SK-N-MC (cell line): ENCODE results near the gene POLG2.
"Not testable (repeated sequence)": the region's sequence is repeated elsewhere in the genome, so short reads cannot be mapped to it uniquely, and the experiment has no call there.

Experiments used
- DNase-seq: peaks from one replicate; pipeline ENCODE4 v3.0.0-alpha.2; 2011; ENCODE audit warnings: low read depth, low spot score
- H3K27ac ChIP-seq: fragments of 200-600 bp; sonication (generic); 2 replicates; pipeline ENCODE4 v1.5.1; 2016; ENCODE audit warnings: mixed run types
- H3K36me3 ChIP-seq: fragments of 200-600 bp; sonication (generic); 2 replicates; pipeline ENCODE4 v1.6.1; 2017; ENCODE audit warnings: antibody characterized with exemption, low read length, mixed read lengths; ENCODE audit not compliant: insufficient read depth
- H3K4me3 ChIP-seq: fragments of 200-600 bp; sonication (generic); 2 replicates; pipeline ENCODE4 v1.5.1; 2016
- H3K9ac ChIP-seq: fragments of 200-600 bp; sonication (generic); 2 replicates; pipeline ENCODE4 v1.8.0; 2017; ENCODE audit warnings: mixed run types, mixed read lengths; ENCODE audit not compliant: insufficient read length
- H3K9me3 ChIP-seq: fragments of 200-600 bp; sonication (generic); 2 replicates; pipeline ENCODE4 v1.6.1; 2017; ENCODE audit warnings: low read depth, mild to moderate bottlenecking, antibody characterized with exemption, low read length, moderate library complexity, mixed read lengths
- EZH2 ChIP-seq: fragments of 200-600 bp; sonication (generic); IDR thresholded peaks from one replicate; pipeline ENCODE4 v1.6.1; 2017; ENCODE audit warnings: antibody characterized with exemption
- FOXP2 ChIP-seq: optimal IDR thresholded peaks from 2 replicates; pipeline ENCODE3; 2011; ENCODE audit warnings: mild to moderate bottlenecking, moderate library complexity; ENCODE audit not compliant: insufficient read depth; ENCODE audit errors: extremely low read length, control extremely low read depth
- POLR2AphosphoS5 ChIP-seq: IDR thresholded peaks from 2 replicates; pipeline ENCODE4 v1.6.1; 2012; ENCODE audit warnings: mild to moderate bottlenecking, low read depth, low read length, borderline replicate concordance

POLG2 gene

GRCh38 chr17:64488301-64488700 lies 8.6 kb downstream of the POLG2 start:
- H3K36me3 ChIP-seq: peaks cover 68% of the 10 kb centered on the region

DNA sequence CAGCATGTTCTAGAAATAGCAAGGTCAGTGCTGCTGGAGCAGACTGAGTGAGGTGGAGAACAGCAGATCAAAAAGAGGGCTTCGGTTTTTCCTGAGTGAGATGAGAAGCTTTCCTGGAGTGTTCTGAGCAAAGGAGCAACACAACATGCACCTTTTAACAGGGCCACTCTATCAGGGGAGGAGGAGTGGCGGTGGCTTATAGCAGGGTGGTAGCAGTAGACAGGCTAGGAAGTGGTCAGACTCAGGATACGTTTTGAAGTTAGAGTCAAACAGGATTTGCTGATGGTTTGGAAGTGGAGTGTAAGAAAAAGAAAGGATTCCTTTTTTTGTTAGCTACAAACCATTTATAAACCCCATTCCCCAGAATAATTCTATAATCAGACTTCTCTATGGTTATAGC lies 12.5 kb downstream of the POLG2 start:
- no peak overlapping the region for H3K4me3 ChIP-seq
- no peak for DNase-seq
- no peak overlapping the region for H3K27ac ChIP-seq
- peaks cover 55% of the 10 kb centered on the region for H3K36me3 ChIP-seq
- H3K9ac ChIP-seq: no peak overlapping the region
- no peaks in the 10 kb centered on the region for H3K9me3 ChIP-seq
- TF ChIP-seq FOXP2 (no peak), EZH2 (no peak), POLR2AphosphoS5 (no peak)

More at GRCh38 chr17:64488301-64488700, 8.6 kb downstream of the POLG2 start:
- Histone ChIP-seq H3K9ac (no peak overlapping the region), H3K9me3 (no peaks in the 10 kb centered on the region), H3K4me3 (no peak overlapping the region), H3K27ac (no peak overlapping the region)
- no peak for DNase-seq
- TF ChIP-seq FOXP2 (no peak), EZH2 (no peak), POLR2AphosphoS5 (no peak)

DNA sequence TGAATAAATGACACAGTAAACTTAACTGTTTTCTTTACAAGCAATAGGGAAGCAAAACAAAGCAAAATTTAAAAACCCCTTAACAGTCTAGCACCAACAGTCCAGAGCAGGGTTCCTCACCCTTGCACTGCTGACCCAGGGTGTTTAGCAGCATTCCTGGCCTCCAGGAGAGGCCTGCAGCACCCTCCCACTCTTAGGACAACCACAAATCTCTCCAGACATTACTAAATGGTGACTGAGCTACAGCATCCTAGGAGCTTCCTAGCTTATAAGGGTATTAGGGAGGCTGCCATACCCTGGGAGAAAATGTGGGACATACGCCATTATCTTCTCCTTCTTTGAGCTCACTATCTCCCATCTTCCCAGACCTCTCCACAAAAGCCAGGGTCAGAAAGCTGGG lies 15.9 kb downstream of the POLG2 start:
- DNase-seq: no peak
- TF ChIP-seq EZH2 (no peak), FOXP2 (no peak), POLR2AphosphoS5 (no peak)
- peaks cover 60% of the 10 kb centered on the region for H3K36me3 ChIP-seq
- no peak overlapping the region for H3K4me3 ChIP-seq
- no peak overlapping the region for H3K27ac ChIP-seq
- no peak overlapping the region for H3K9ac ChIP-seq
- H3K9me3 ChIP-seq: no peaks in the 10 kb centered on the region

GRCh38 chr17:64477849-64478248 lies 19.0 kb downstream of the POLG2 start:
- Histone ChIP-seq H3K9ac (no peak overlapping the region), H3K9me3 (no peaks in the 10 kb centered on the region), H3K4me3 (no peak overlapping the region), H3K36me3 (peaks cover 34% of the 10 kb centered on the region), H3K27ac (0 out of 2 replicates have a peak overlapping the region, but pooled peaks have one; percentile 40)
- TF ChIP-seq EZH2: no peak
- no peak for TF ChIP-seq FOXP2
- TF ChIP-seq POLR2AphosphoS5: no peak
- no peak for DNase-seq

GRCh38 chr17:64472564-64472963 lies 24.3 kb downstream of the POLG2 start:
- no peak for TF ChIP-seq POLR2AphosphoS5
- TF ChIP-seq FOXP2: no peak
- TF ChIP-seq EZH2: no peak
- H3K27ac ChIP-seq: no peak overlapping the region
- H3K9ac ChIP-seq: no peak overlapping the region
- H3K4me3 ChIP-seq: no peak overlapping the region
- no peaks in the 10 kb centered on the region for H3K9me3 ChIP-seq
- peaks cover 6% of the 10 kb centered on the region; the same call in 1 of the 2 replicates for H3K36me3 ChIP-seq
- no peak for DNase-seq

- Histone ChIP-seq H3K4me3 (no peak overlapping the region), H3K9ac (no peak overlapping the region), H3K36me3 (no peaks in the 10 kb centered on the region), H3K9me3 (no peaks in the 10 kb centered on the region), H3K27ac (no peak overlapping the region)
- no peak for TF ChIP-seq EZH2
- no peak for TF ChIP-seq POLR2AphosphoS5
- no peak for TF ChIP-seq FOXP2
- DNase-seq: no peak
Observed at GRCh38 chr17:64471440-64471839, 25.4 kb downstream of the POLG2 start.

DNA sequence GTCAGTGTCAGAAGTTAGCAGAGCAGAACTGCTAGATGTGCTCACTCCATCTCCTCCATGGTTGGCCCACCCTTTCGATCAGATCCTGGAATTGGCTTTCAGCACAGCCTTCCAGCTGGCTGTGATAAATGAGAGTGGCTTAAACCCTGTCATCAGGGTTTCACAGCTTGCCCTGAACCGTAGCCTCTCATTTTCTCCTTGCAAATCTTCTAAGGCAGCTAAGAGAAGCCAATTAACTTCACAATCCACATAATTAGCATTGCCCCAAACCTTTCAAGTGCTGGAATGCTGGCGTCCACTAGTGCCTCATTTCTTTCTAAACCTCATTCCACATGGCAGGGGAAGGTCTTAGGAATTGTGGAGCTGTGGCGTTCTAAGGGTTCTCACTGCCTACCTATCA lies 26.2 kb downstream of the POLG2 start:
- no peak overlapping the region for H3K27ac ChIP-seq
- no peak for DNase-seq
- no peaks in the 10 kb centered on the region for H3K36me3 ChIP-seq
- TF ChIP-seq FOXP2 (no peak), POLR2AphosphoS5 (no peak), EZH2 (no peak)
- no peak overlapping the region for H3K9ac ChIP-seq
- no peaks in the 10 kb centered on the region for H3K9me3 ChIP-seq
- H3K4me3 ChIP-seq: no peak overlapping the region

GRCh38 chr17:64466834-64467233 lies 30.0 kb downstream of the POLG2 start:
- not testable (repeated sequence) for H3K27ac ChIP-seq, H3K36me3 ChIP-seq, H3K4me3 ChIP-seq, H3K9me3 ChIP-seq, H3K9ac ChIP-seq, DNase-seq

- Histone ChIP-seq H3K9ac (no peak overlapping the region), H3K27ac (no peak overlapping the region), H3K4me3 (no peak overlapping the region), H3K9me3 (no peaks in the 10 kb centered on the region), H3K36me3 (no peaks in the 10 kb centered on the region)
- no peak for DNase-seq
- no peak for TF ChIP-seq EZH2
- no peak for TF ChIP-seq POLR2AphosphoS5
- TF ChIP-seq FOXP2: no peak
Observed at GRCh38 chr17:64466019-64466735, 30.7 kb downstream of the POLG2 start.

DNA sequence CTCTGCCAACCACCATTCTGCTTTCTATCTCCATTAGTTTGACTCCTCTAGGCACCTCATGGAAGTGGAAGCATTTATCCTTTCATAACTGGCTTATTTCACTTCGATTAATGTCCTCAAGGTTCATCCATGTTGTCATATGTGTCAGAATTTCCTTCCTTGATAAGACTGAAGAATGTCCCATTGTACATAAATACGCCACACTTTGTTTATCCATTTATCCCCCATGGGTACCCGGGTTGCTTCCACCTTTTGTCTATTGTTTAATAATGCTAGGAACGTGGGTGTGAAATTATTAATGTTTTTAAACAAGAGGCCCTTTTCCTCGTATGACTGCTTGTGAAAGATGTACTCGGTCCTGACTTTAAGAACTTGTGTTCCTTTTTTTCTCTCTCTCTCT lies 35.1 kb downstream of the POLG2 start:
- TF ChIP-seq EZH2 (no peak), POLR2AphosphoS5 (no peak), FOXP2 (no peak)
- Histone ChIP-seq H3K4me3 (no peak overlapping the region), H3K36me3 (no peaks in the 10 kb centered on the region), H3K9me3 (no peaks in the 10 kb centered on the region), H3K27ac (no peak overlapping the region), H3K9ac (no peak overlapping the region)
- no peak for DNase-seq
